NOMO-1 (cell line): ENCODE data around the gene TREML1.
A peak's percentile ranks its signal among the peaks of the same experiment; 100 is the strongest.

Experiments used
- DNase-seq, 2 experiments: peaks; one replicate each; lab custom pipeline; 2025; ENCODE audit not compliant: unreplicated experiment in 2 of 2; lab: John Stamatoyannopoulos, UW

The TREML1 gene

DNA sequence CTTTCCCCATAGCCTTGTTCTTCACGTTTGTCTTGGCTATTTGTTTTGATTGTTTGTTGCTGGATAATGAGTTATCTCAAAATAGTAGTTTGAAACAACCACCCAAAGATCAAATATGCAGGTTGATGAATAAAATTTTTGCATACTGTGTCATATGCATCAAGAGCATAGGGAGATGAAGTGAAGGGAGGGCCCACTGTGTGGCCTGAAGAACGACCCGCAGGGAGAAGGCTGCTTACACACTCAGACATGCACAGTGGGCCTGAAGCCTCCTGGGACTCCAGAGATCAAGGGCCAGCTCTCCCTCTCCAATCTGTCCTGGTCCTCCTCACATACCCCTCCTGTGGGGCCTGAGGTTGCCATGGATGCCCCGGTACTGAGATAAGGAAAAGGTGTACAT, 25.0 kb upstream of the TREML1 start:
- DNase-seq, result no peak

GRCh38 chr6:41177695-41178094, 23.5 kb upstream of the TREML1 start:
- DNase-seq, result no peak

DNA sequence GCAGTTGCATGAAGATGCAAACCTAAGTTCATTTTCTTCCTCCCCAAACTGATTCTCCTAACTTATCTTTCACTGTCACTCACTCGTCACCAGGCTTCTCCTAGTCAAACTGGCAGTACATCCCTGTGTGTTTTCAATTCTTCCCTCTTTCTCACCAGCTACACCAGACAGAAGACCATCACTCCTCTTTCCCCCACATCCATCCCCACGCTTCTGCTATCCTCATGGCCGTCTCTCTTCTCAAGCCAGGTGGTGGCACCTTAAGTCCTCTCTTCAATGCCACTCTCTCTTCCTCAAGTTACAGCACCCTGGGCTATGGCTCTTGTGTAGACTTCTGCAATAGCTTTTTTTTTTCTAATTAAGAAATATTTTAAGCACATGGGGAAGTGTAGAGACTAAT, 23.1 kb upstream of the TREML1 start:
- no peak for DNase-seq

DNA sequence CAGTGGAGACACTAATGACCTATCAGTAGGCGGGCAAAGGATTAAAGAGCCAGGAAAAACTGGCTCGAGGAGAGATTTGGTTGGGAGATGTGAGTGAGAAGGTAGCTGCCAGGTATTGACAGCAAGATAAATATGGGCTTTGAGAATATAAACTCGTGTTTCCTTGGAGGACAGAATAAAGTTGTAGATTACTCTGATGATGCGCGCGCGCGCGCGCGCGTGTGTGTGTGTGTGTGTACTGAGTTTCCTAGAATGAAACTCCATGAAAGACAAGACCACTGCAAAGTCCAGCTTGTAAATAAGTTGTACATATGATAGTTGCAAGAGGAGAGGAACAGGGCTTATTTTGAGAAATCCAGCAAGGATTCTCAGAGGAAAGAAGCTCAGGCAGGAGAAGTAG, 22.0 kb upstream of the TREML1 start:
- DNase-seq, result no peak

GRCh38 chr6:41175084-41175483, 20.9 kb upstream of the TREML1 start:
- DNase-seq, result no peak

- peak; percentile 31 to 75 for DNase-seq
Observed at GRCh38 chr6:41174610-41175009, 20.5 kb upstream of the TREML1 start.

DNA sequence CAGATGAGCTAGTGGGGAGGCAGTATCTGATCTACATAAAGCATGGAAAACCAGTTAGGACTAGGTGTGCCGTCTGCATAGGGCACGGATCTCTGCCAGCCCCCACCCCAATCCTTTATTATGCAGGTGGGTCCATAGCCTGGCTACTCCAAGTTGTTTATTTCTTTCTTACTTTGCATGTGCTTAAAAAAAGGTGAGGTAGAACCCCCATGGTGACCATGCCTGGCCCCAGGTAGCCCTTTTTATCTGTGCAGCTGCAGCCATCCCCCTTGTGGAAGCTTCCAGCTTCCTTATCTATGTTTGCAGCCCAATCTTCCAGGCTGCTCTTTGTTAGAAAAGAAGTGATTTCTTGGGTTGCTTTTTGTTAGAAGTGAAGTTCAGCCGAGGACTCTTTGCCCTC, 17.8 kb upstream of the TREML1 start:
- DNase-seq, result no peak

DNA sequence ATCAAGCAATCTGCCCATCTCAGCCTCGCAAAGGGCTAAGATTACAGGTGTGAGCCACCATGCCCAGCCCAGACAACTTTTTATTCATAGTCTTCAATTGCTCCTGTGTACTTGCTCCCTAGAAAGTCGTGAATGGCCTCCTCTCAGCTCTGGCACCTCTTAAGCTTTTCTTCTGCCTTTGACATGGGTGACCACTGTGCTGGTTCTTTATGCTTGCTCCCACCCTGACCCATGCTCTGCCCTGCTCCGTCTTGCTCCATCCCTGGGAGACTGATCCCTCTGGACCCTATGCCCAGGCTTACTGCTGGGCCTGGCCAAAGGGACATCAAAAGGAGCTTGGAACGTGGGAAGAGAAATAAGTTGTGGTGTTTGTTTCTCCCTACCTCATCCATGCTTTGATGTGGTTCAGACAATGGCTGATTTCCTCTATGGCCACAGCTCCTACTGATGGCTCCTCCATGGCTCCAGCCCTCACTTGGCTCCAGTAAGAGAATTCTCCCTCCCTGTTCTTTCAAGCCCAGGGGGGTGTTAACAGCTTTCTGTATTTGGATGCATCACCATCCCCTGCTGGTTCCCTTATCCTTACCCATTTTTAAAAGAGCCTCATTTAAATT, 16.5 kb upstream of the TREML1 start:
- DNase-seq, result no peak

- DNase-seq, result no peak
Observed at GRCh38 chr6:41167173-41167963, 13.2 kb upstream of the TREML1 start.

- DNase-seq, result no peak
Observed at GRCh38 chr6:41164551-41165120, 10.5 kb upstream of the TREML1 start.

DNA sequence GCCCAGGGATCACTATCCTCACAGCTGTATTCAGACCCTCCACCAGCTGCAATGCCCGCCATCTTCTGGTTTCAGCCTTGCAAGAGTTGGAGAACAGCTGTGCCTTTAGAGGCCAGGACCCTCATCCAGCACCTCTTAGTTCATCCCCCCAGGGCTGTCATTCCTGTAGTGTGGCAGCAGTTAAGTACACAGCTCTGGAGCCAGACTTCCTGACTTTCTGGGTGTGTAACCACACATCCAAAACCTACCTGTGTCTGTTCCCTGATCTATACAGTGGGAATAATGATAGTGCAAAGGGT, 9.2 kb upstream of the TREML1 start:
- no peak for DNase-seq

DNA sequence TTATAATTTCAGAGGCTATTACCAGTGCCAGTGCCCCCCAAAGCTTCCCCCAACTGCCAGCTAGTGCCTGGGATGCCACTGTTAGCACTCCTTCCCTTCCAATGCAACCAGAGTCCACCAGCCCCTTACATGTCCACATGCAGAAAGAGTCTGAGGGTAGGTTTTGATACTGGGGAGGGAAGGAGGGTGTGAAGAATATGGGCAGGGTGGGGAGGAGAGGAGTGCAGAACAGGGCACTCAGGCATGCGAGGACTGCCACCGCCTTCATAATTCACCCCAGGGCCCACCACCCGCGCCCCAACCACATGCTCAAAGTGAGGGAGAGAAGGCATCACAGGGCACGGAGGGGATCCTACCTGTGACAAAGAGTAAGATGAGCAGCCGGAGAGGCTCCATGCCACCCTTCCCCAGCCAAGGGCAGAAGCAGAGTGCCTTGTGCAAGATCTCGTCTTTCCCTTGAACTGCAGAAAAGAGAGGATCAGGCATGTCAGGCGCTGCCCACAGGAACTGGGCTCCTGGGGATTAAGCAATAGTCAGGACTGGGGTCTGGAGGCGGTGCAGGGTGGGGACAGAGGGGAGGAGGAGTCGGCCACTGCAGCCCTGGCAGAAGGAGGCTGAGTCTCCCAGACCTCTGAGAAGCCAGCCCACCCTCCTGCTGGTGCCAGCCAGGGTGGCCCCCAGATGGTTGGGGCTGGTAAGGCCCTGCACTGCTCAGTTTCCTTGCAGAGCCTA, 8.7 kb upstream of the TREML1 start, which contains the start of gene TREM2:
TSS of gene TREM2 (minus strand) at position 430 of the 732 bp plus-strand sequence. CDS start at position 396, 34 bp downstream.
- no peak for DNase-seq

GRCh38 chr6:41161851-41162552, 7.9 kb upstream of the TREML1 start:
- DNase-seq, result peak; percentile 17 to 25

DNA sequence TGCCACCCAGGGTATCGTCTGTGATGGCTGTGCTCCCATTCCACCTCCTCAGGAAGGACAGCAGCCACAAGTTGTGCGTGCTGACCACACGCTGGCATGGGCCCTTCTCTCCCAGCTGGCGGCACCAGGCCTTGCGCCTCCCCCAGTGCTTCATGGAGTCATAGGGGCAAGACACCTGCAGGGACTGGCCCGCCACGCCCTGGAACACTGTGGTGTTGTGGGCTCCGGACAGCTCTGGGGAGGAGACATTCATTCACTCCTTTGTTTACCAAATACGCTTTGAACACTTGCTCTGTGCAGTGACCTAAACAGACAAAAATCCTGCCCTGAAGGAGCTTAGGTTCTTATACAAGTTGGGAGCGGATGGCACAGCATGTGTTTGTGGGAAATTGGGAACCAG, 7.2 kb upstream of the TREML1 start:
- no peak for DNase-seq

DNA sequence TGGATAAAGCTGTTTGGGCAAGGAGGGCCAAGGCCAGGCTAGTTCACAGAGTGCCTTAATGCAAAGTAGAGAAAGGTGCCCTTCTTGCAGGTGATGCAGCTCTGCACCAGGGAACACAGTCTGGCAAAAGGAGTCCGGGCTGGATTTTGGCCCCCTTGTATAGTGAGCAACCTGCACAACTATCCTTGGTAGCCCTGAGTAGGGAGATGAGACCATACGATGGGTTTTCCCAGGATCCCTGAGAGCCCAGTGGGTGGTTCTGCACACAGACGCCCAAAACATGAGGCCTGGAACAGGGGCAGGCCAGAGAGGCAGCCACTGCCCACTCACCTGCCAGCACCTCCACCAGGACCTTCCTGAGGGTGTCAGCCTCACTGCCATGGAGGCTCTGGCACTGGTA, 6.8 kb upstream of the TREML1 start:
- DNase-seq, result no peak

DNA sequence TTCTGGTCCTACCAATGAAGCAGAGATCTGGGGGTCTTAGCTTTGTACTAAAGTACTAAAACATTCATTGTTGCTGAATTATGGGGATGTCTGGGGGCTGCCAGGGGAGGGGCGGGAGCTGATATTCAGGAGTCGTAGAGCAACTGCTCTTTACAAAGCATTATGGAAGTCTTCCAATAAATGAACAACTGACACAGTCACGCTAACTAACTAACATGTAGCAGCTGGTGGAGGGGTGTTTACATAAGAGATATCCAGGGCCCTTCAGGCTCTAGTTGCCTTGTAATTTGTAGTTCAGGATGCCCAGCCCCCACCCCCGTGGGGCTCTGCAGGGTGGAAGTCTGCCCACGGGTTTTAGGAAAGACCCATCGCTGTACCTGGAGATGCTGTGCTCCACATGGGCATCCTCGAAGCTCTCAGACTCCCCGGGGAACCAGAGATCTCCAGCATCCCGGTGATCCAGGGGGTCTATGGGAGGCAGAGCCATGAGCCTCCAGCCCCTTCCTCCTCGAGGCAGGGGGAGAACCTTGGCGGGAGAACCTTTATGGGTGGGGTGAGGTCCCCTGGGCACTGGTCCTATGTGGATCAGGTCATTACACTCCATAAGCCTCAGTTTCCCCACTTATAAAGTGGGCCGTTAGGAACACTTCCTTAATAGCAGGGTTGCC, 5.4 kb upstream of the TREML1 start:
- DNase-seq, result no peak

DNA sequence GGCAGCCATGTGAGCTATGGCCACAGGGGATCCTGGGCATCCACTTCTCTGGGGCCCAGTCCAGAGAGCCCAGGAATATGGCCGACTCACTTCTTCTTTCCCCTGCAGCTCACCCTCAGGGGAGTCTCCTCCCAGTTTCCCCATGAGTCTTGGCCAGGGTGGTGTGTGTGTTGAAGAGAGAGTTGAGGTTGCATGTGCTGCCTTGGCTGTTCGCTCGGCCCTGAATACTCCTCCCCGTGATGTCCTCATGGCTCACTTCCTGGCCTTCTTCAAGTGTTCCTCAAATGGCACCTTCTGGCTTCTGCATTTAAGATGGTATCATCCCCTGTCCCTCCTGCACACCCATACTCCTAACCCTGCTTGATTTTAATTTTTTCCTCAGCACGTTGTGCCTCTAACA, 3.2 kb upstream of the TREML1 start:
- peak; percentile 25 to 47 for DNase-seq

DNA sequence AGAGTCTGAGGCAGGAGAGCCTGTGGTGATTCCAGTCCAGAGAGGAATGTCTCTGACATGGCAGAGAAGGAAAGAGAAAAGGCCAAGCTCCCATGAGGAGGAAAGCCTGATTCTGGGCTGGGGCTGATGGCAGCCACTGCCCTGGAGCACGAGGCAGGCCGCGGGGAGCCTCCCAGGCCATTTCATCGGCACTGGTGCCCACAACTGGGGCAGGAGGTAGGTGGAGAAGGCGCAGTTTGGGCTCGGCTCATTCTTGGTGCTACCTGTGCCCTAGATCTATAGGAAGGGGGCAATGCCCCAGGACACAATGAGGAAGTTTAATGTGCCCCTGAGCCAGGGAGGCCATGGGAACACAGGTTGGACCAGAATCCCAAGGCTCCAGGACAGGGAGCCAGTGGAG, 2.6 kb upstream of the TREML1 start:
- no peak for DNase-seq

DNA sequence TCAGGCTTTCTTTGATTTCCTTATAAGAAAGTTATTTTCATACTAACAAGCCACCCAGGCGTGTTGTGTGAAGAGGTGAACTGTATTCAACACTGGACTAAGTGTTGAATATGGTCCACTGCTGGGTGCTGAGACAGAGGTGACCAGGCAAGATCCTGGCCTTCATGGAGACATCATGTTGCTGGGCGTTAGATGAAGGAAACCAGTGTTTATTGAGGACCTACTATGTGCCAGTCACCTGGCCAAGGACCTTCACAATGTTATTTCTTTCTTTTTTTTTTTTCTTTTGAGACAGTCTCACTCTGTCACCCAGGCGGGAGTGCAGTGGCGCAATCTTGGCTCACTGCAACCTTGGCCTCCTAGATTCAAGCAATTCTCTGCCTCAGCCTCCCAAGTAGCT, 1.9 kb upstream of the TREML1 start:
- DNase-seq, result no peak

DNA sequence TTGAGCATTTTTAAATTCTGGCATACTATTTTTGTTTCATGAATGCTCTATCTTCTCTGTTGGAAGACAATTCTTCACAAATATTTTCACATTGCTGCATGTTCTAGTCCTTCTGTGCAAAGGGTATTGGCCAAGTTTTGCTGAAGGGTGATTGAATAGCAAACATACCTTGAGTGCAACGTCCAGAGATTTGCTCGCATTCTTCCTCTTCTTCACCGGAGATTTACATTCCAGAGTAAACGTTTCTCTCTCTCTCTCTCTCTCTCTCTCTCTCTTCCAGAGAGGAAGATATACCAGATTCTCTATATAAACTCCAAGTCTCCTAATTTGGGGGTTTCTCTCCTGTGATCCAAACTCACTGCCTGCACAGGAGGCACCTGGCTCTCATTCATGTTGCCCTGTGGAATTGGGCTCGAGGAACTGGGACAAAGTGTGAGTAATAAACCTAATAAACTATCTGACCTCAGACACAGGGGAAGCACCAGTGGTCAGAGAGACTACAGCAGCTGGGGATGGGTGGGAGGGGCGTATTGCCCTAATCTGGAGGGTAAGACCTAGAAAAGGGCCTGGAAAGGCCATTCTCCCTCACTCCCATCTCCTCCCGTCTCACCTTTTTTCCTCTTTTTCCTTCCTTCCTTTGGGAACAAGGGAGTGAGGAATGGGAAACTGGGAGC, 1.1 kb upstream of the TREML1 start:
- DNase-seq, result no peak
